Peyer's patch (tissue), 4 donors: ENCODE measurements around the gene SEMA3F. TPM values are rescaled to one million over a fixed set of nuclear protein-coding genes. Genes with fewer than 3 reads are reported as not detected.
A peak's percentile ranks its signal among the peaks of the same experiment; 100 is the strongest.

Source experiments
- DNase-seq, 3 donors: peaks; one replicate each; pipeline ENCODE4 v3.0.0-alpha.2; 2017 to 2019
- H3K27ac ChIP-seq, 4 donors: fragments of 200-600 bp; sonication (generic); one replicate each; pipeline ENCODE4 v1.5.1; 2016 to 2019
- H3K27me3 ChIP-seq, 2 donors: fragments of 200-600 bp; sonication (generic); one replicate each; pipeline ENCODE4 v1.5.1; 2019
- H3K36me3 ChIP-seq, 3 donors: fragments of 200-600 bp; sonication (generic); one replicate each; pipeline ENCODE4 v1.5.1; 2016 to 2019
- H3K4me1 ChIP-seq, 4 donors: fragments of 200-600 bp; sonication (generic); one replicate each; pipeline ENCODE4 v1.5.1; 2016 to 2019
- H3K4me3 ChIP-seq, 4 donors: fragments of 200-600 bp; sonication (generic); 1 replicate in 3 of 4; 2 replicates in 1 of 4; pipeline ENCODE4 v1.5.1; 2016 to 2019; ENCODE audit warnings: mild to moderate bottlenecking in 1 of 4
- H3K9me3 ChIP-seq, 4 donors: fragments of 200-600 bp; sonication (generic); one replicate each; pipeline ENCODE4 v1.5.1; 2016 to 2019; ENCODE audit warnings: mild to moderate bottlenecking in 1 of 4
- CTCF ChIP-seq, 6 experiments: fragments of 450-650 bp in 4 of 6; fragments of 200-600 bp in 2 of 6; sonication (generic) in 1 of 6; IDR thresholded peaks; one replicate each; pipeline ENCODE4 v1.5.1; 2017 to 2019; ENCODE audit warnings: antibody characterized with exemption in 6 of 6, mild to moderate bottlenecking in 3 of 6, moderate library complexity in 1 of 6
- POLR2A ChIP-seq, 2 donors: fragments of 450-650 bp; IDR thresholded peaks; one replicate each; pipeline ENCODE4 v1.5.1; 2017; ENCODE audit warnings: antibody characterized with exemption in 2 of 2, mild to moderate bottlenecking in 2 of 2, moderate library complexity in 2 of 2
- total RNA-seq, 4 donors: library from RNA; depleted of rRNA; stranded (reverse); fragments of >200 nt; gene quantifications; one replicate each; pipeline ENCODE4 v1.1.0, GENCODE V29; 2016

Gene SEMA3F
- total RNA-seq, 4 donors from 2014 or later, result 21.2 to 41.0 (median 23.2) TPM

- peaks cover 0 to 16% of the 10 kb centered on the region in 2 donors for H3K27me3 ChIP-seq
- H3K36me3 ChIP-seq, result no peaks in the 10 kb centered on the region
- H3K27ac ChIP-seq, result no peak overlapping the region
- peaks cover 0 to 27% (median 9%) of the 10 kb centered on the region in 4 donors for H3K4me1 ChIP-seq
- no peaks in the 10 kb centered on the region for H3K9me3 ChIP-seq
- DNase-seq, result no peak
- no peak overlapping the region for H3K4me3 ChIP-seq
- TF ChIP-seq CTCF (IDR thresholded peaks at IDR 0.05), result no peak
Measured at GRCh38 chr3:50196253-50196801, 41.2 kb downstream of the SEMA3F start.

GRCh38 chr3:50201573-50202315 is 46.6 kb downstream of the SEMA3F start:
- no peaks in the 10 kb centered on the region for H3K36me3 ChIP-seq
- peak in 2 of 3 donors; percentile 64 to 78 for DNase-seq
- no peaks in the 10 kb centered on the region for H3K9me3 ChIP-seq
- TF ChIP-seq CTCF (IDR thresholded peaks at IDR 0.05), result peak in 1 of 6 experiments; percentile 6
- TF ChIP-seq POLR2A (IDR thresholded peaks at IDR 0.05), result no peak
- no peak overlapping the region for H3K27ac ChIP-seq
- peaks cover 4 to 18% (median 11%) of the 10 kb centered on the region in 4 donors for H3K4me1 ChIP-seq
- peaks cover 0 to 23% of the 10 kb centered on the region in 2 donors for H3K27me3 ChIP-seq
- H3K4me3 ChIP-seq, result no peak overlapping the region

DNA sequence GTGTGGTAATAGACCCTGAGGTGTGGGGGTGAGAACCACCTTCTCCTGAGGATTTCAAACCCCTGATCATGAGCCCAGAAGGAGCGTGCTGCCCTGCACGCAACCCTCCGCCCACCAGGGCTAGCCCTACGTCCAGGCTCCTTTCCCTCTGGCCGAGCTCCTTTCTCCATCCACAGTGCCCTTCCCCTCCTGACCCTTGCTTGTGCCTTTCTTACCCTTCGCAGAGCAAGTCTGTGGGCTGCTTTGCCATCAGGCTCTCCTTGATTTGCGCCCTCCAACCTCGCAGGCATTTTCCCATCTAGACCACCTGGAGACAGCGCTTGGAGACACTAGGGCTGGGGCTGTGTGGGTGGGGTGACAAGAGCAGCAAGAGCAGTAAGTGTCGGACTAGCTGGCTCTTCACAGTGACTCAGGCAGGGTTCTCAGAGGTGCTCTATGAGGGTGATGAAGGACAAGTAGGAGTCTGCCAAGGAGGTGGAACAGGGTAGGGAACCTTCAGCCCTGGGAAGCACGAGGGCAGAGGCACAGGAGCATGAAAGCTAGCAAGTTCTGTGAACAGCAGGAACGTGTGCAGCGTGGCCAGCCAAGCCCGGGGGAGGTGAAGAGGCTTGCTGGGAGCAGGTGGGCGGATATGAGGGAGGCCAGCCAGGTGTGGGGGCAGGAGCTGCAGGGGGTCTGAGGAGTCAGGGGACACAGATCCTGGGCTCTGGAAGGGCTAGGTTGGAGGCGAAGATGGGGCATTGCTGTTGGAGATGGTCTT is 47.4 kb downstream of the SEMA3F start:
- no peaks in the 10 kb centered on the region for H3K9me3 ChIP-seq
- peaks cover 0 to 23% of the 10 kb centered on the region in 2 donors for H3K27me3 ChIP-seq
- H3K4me1 ChIP-seq, result peaks cover 4 to 18% (median 11%) of the 10 kb centered on the region in 4 donors
- no peak overlapping the region for H3K4me3 ChIP-seq
- H3K27ac ChIP-seq, result no peak overlapping the region
- TF ChIP-seq POLR2A (IDR thresholded peaks at IDR 0.05), result no peak
- no peak for TF ChIP-seq CTCF (IDR thresholded peaks at IDR 0.05)
- no peaks in the 10 kb centered on the region for H3K36me3 ChIP-seq
- no peak for DNase-seq

DNA sequence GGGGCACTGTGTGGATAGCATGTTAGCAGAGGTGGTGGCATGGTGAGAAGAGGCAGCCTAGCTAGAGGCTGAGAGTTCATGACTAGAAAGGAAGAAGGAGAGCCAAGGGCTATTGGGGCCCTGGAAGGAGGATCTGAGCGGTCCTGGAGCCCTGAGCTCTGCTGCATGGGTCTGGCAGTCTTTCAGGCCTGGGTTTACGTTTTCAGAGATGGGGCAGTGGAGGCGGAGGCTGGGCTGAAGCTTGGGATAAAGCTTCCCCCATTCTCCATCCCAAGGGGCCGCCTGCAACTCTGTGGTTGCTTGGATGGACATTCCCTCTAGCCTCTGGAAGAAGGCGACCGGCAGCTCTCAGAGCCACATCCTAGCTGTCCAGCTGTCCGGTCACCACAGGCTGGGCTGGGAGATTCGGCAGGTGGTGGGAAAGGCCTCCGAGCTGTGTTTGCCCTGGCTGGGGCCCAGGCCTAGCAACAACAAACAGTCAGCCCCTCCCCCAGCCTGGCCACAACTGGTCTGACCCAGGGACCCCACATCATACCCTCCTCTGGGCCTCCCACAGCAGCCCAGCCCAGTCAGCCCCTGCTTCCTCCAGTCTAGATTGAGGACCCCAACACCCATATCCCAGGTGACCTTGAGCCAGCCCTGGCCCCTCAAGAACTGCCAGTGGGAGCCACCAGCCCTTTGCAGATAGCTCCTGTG is 48.1 kb downstream of the SEMA3F start:
- no peak for DNase-seq
- peaks cover 0 to 23% of the 10 kb centered on the region in 2 donors for H3K27me3 ChIP-seq
- H3K36me3 ChIP-seq, result no peaks in the 10 kb centered on the region
- H3K27ac ChIP-seq, result no peak overlapping the region
- TF ChIP-seq POLR2A (IDR thresholded peaks at IDR 0.05) (no peak), CTCF (IDR thresholded peaks at IDR 0.05) (no peak)
- no peak overlapping the region for H3K4me3 ChIP-seq
- H3K4me1 ChIP-seq, result peaks cover 4 to 18% (median 11%) of the 10 kb centered on the region in 4 donors
- no peaks in the 10 kb centered on the region for H3K9me3 ChIP-seq
